Endodermal cell (in vitro differentiated cells): ENCODE data around the gene NUDCD3. TPM values are rescaled to one million over a fixed set of nuclear protein-coding genes. Genes with fewer than 3 reads are reported as not detected.

Experiments
- DNase-seq: peaks from one replicate; pipeline ENCODE4 v3.0.0-alpha.2; 2017
- H3K27ac ChIP-seq: 2 replicates; pipeline ENCODE4 v1.5.1; 2013; ENCODE audit warnings: mild to moderate bottlenecking, low read depth, low read length, moderate library complexity
- H3K27me3 ChIP-seq: 2 replicates; pipeline ENCODE4 v1.6.1; 2013; ENCODE audit warnings: mild to moderate bottlenecking, low read length, moderate library complexity; ENCODE audit not compliant: insufficient read depth, control insufficient read depth, poor library complexity, severe bottlenecking
- H3K36me3 ChIP-seq: 2 replicates; pipeline ENCODE4 v1.7.0; 2013; ENCODE audit warnings: mild to moderate bottlenecking, low read length, moderate library complexity; ENCODE audit not compliant: control insufficient read depth, insufficient read depth
- H3K4me1 ChIP-seq: one replicate; pipeline ENCODE4 v1.7.0; 2013; ENCODE audit warnings: low read length; ENCODE audit not compliant: control insufficient read depth, insufficient read depth
- H3K4me3 ChIP-seq: 2 replicates; pipeline ENCODE4 v1.5.1; 2013; ENCODE audit warnings: mild to moderate bottlenecking, low read length, moderate library complexity
- H3K9ac ChIP-seq: 2 replicates; pipeline ENCODE4 v1.6.1; 2013; ENCODE audit warnings: mild to moderate bottlenecking, low read length, moderate library complexity; ENCODE audit not compliant: poor library complexity, severe bottlenecking; ENCODE audit errors: extremely low read depth
- H3K9me3 ChIP-seq: 2 replicates; pipeline ENCODE4 v1.6.1; 2013; ENCODE audit warnings: mild to moderate bottlenecking, low read length, moderate library complexity; ENCODE audit not compliant: control insufficient read depth
- H3K27ac Mint-ChIP-seq: 2 replicates; pipeline ENCODE4 v1.8.0; 2020; ENCODE audit warnings: mixed read lengths
- H3K27me3 Mint-ChIP-seq: 2 replicates; pipeline ENCODE4 v1.8.0; 2021; ENCODE audit warnings: mild to moderate bottlenecking, mixed read lengths; ENCODE audit not compliant: insufficient read depth
- H3K36me3 Mint-ChIP-seq: 2 replicates; pipeline ENCODE4 v1.8.0; 2020; ENCODE audit warnings: low read depth, mixed read lengths
- H3K4me1 Mint-ChIP-seq: 2 replicates; pipeline ENCODE4 v1.8.0; 2020; ENCODE audit warnings: mixed read lengths
- H3K4me3 Mint-ChIP-seq: 2 replicates; pipeline ENCODE4 v1.8.0; 2020; ENCODE audit warnings: mild to moderate bottlenecking, moderate library complexity, mixed read lengths
- H3K9me3 Mint-ChIP-seq: 2 replicates; pipeline ENCODE4 v1.8.0; 2020; ENCODE audit warnings: mild to moderate bottlenecking, mixed read lengths
- CTCF ChIP-seq: fragments of 200-600 bp; sonication (generic); conservative IDR thresholded peaks from 2 replicates; pipeline ENCODE4 v1.5.0; 2021; ENCODE audit warnings: antibody characterized with exemption, mild to moderate bottlenecking
- WGBS, 2 experiments: methylation state at CpG; one replicate each; pipeline versions ENCODE4 v1.1.5 to v1.1.7; 2013; ENCODE audit warnings: missing lambda C conversion rate in 2 of 2, mixed read lengths in 1 of 2; ENCODE audit not compliant: insufficient coverage in 1 of 2, insufficient read length in 1 of 2; 5-methylcytosine and 5-hydroxymethylcytosine counted together
- total RNA-seq, 2 donors: library from RNA; stranded (reverse); fragmentation: NEBNext Ultra II Directional in 1 of 2; extraction: Animal tissue kit (Norgen Biotek cat#: 25700) in 1 of 2; gene quantifications; 2 replicates in 1 of 2; 3 replicates in 1 of 2; pipeline ENCODE4 v1.2.1, GENCODE V29; 2021

The NUDCD3 gene
- total RNA-seq, 2 donors from 2014 or later: 80.8 to 116 TPM

GRCh38 chr7:44445986-44446671, 44.3 kb downstream of the NUDCD3 start:
- 90 to 92% methylated on average over 2 of the region's 2 CpGs for WGBS, 2 experiments
- H3K9ac ChIP-seq: no peak overlapping the region
- H3K4me1 Mint-ChIP-seq: peaks cover 2% of the 10 kb centered on the region
- H3K4me3 ChIP-seq: no peak overlapping the region
- H3K9me3 ChIP-seq: no peaks in the 10 kb centered on the region
- no peak for DNase-seq
- H3K36me3 ChIP-seq: peaks cover 46% of the 10 kb centered on the region
- H3K4me3 Mint-ChIP-seq: no peak overlapping the region
- no peak for TF ChIP-seq CTCF
- no peaks in the 10 kb centered on the region for H3K27me3 ChIP-seq
- H3K27ac ChIP-seq: no peak overlapping the region
- no peaks in the 10 kb centered on the region for H3K4me1 ChIP-seq
- H3K27ac Mint-ChIP-seq: no peak overlapping the region
- H3K36me3 Mint-ChIP-seq: peaks cover 34% of the 10 kb centered on the region
- H3K27me3 Mint-ChIP-seq: no peaks in the 10 kb centered on the region
- H3K9me3 Mint-ChIP-seq: peaks cover 2% of the 10 kb centered on the region

GRCh38 chr7:44441079-44441478, 49.4 kb downstream of the NUDCD3 start:
- no peak for TF ChIP-seq CTCF
- Mint-ChIP-seq H3K27me3 (no peaks in the 10 kb centered on the region), H3K4me3 (no peak overlapping the region), H3K4me1 (peaks cover 2% of the 10 kb centered on the region), H3K27ac (no peak overlapping the region), H3K9me3 (peaks cover 2% of the 10 kb centered on the region), H3K36me3 (peaks cover 23% of the 10 kb centered on the region)
- no peak for DNase-seq
- Histone ChIP-seq H3K4me3 (no peak overlapping the region), H3K9ac (no peak overlapping the region), H3K27ac (no peak overlapping the region), H3K27me3 (no peaks in the 10 kb centered on the region), H3K36me3 (peaks cover 19% of the 10 kb centered on the region), H3K9me3 (no peaks in the 10 kb centered on the region), H3K4me1 (no peaks in the 10 kb centered on the region)
- WGBS, 2 experiments: 92 to 100% methylated on average over 1 to 3 of the region's 3 CpGs

- Mint-ChIP-seq H3K27ac (no peak overlapping the region), H3K27me3 (no peaks in the 10 kb centered on the region), H3K4me3 (no peak overlapping the region), H3K4me1 (peaks cover 4% of the 10 kb centered on the region), H3K36me3 (peaks cover 18% of the 10 kb centered on the region), H3K9me3 (peaks cover 2% of the 10 kb centered on the region)
- peaks cover 1% of the 10 kb centered on the region for H3K4me1 ChIP-seq
- no peak for TF ChIP-seq CTCF
- no peak overlapping the region for H3K4me3 ChIP-seq
- no peaks in the 10 kb centered on the region for H3K9me3 ChIP-seq
- H3K36me3 ChIP-seq: peaks cover 15% of the 10 kb centered on the region
- H3K9ac ChIP-seq: no peak overlapping the region
- no peak for DNase-seq
- H3K27ac ChIP-seq: no peak overlapping the region
- H3K27me3 ChIP-seq: no peaks in the 10 kb centered on the region
Measured at GRCh38 chr7:44440577-44441078, 49.8 kb downstream of the NUDCD3 start.
